HG02642 (cell line): Measurements from ENCODE around the gene MVB12B.

Experiments
- ATAC-seq: cut with Tn5 transposase; IDR thresholded peaks from one replicate; pipeline ENCODE4 v1.9.1; 2021; ENCODE audit warnings: mild to moderate bottlenecking; ENCODE audit not compliant: unreplicated experiment, poor library complexity

MVB12B gene

GRCh38 chr9:126354887-126355770 is 28.5 kb downstream of the MVB12B start:
- ATAC-seq, result no peak

GRCh38 chr9:126357074-126357473 is 30.4 kb downstream of the MVB12B start:
- no peak for ATAC-seq

GRCh38 chr9:126360073-126360472 is 33.4 kb downstream of the MVB12B start:
- ATAC-seq, result no peak

- ATAC-seq, result no peak
Measured at GRCh38 chr9:126361810-126362238, 35.2 kb downstream of the MVB12B start.

- ATAC-seq, result no peak
Measured at GRCh38 chr9:126363250-126363649, 36.6 kb downstream of the MVB12B start.

GRCh38 chr9:126363847-126364671 is 37.4 kb downstream of the MVB12B start:
- no peak for ATAC-seq

GRCh38 chr9:126365780-126366179 is 39.2 kb downstream of the MVB12B start:
- ATAC-seq, result no peak

GRCh38 chr9:126366366-126367011 is 39.9 kb downstream of the MVB12B start:
- no peak for ATAC-seq

GRCh38 chr9:126367139-126367538 is 40.5 kb downstream of the MVB12B start:
- ATAC-seq, result no peak

GRCh38 chr9:126367616-126368015 is 41.0 kb downstream of the MVB12B start:
- ATAC-seq, result no peak

GRCh38 chr9:126368020-126368419 is 41.4 kb downstream of the MVB12B start:
- no peak for ATAC-seq

- no peak for ATAC-seq
Measured at GRCh38 chr9:126371007-126371870, 44.6 kb downstream of the MVB12B start.

GRCh38 chr9:126372716-126373115 is 46.1 kb downstream of the MVB12B start:
- ATAC-seq, result no peak

- ATAC-seq, result no peak
Measured at GRCh38 chr9:126373241-126373640, 46.6 kb downstream of the MVB12B start.

GRCh38 chr9:126374366-126374781 is 47.7 kb downstream of the MVB12B start:
- no peak for ATAC-seq

- no peak for ATAC-seq
Measured at GRCh38 chr9:126375386-126375785, 48.8 kb downstream of the MVB12B start.

GRCh38 chr9:126376311-126377175 is 49.9 kb downstream of the MVB12B start:
- ATAC-seq, result no peak

- no peak for ATAC-seq
Measured at GRCh38 chr9:126377176-126377509, 50.5 kb downstream of the MVB12B start.

- ATAC-seq, result no peak
Measured at GRCh38 chr9:126377536-126377935, 50.9 kb downstream of the MVB12B start.
